GM21619 (cell line): ENCODE results near the gene DIAPH3.

Experiments
- ATAC-seq: cut with Tn5 transposase; IDR thresholded peaks from one replicate; pipeline ENCODE4 v1.9.1; 2021; ENCODE audit not compliant: unreplicated experiment

The DIAPH3 gene

DNA sequence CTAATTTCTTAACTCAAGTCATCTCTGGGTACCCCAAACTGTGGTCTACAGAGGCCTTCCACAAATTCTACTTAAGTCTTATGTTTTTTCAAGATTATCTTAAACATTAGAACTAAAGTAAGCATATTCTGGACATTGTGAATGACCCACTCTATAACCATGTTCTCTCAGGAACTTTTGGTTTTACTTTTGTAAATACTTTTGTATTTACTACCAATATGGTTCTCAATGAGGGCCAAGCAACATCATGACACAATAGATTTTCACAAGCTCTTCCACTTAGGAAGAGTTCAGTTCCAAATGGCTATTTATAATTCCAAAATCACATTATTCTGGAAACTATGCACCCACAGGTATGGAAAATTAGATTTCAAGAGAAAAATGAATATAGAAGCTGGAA, 10.8 kb downstream of the DIAPH3 start:
- no peak for ATAC-seq

GRCh38 chr13:60152114-60152513, 11.6 kb downstream of the DIAPH3 start:
- ATAC-seq = no peak

DNA sequence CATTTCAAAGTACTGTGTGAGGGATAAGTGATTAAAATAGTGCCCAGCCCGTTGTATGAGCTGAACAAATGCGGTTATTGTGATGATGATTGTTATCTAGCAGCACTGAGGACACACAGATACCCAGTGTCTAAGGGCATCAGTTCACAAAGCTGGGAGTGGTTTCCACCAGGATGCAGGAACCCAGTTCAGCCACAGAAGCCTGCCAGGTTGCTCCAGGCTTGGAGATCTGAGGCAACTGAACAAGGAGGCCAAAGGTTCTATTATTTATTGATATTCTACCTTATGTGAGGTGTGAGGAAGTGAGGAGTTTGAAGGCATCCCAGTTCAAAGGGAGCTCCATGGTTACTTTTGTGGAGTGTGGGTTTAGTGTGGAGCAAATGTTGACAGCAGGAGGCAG, 13.2 kb downstream of the DIAPH3 start:
- ATAC-seq = no peak

DNA sequence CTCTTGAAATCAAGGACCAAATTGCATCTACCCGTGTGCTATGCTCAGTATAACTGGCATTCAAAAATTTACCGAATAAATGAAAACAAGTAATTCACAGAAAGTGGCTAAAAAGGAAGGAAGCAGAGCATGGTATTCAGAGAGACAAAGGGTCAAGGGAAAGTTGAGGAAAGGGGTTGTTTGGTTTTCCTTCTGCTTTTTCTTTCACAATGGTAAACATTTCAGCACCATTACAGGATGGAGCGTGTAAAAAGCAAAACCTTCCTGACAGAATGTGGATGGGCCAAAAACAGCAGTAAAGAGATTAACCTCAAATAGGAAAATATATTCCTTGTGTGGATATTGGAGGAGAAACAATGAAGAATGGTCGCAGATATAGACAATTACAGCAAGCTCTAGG, 14.8 kb downstream of the DIAPH3 start:
- ATAC-seq = no peak

DNA sequence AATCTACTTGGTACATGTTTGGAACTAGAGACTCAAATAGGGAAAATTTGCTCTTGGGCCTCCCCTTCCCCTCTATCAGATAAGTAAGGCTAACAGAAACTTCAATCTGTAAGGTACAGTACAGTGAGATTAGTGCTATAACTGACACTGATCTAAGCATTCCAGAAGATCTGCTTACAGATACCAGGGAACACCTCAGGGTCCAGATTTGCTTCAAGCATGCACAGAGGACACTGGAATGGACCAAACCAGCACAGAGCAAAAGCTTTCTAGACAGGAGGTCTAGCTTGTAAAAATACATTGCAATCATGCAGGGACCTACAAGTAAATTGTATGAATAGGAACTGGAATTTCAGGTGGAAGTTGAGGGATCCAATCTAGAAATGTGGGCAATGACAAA, 16.4 kb downstream of the DIAPH3 start:
- no peak for ATAC-seq

DNA sequence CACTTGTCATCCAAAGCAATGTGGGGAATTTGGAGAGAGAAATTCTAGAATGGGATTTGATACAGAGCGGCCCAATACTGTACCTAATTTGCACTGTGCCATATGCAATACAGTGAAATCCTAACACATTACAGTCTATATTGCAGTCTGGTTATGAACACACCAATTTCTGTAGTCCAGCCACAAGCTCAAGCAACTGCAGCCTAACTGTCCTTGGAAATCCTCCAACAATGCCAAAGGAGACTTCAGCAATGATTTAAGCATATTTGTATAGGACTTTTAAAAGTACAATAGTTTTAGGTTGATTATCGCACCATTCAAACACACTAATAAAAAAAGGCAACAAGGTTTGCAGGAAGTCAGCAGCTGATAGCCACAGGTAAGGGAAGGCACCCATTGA, 17.3 kb downstream of the DIAPH3 start:
- no peak for ATAC-seq

GRCh38 chr13:60143775-60144174, 20.0 kb downstream of the DIAPH3 start:
- no peak for ATAC-seq

- ATAC-seq = no peak
Observed at GRCh38 chr13:60139272-60139671, 24.5 kb downstream of the DIAPH3 start.

GRCh38 chr13:60138674-60139073, 25.1 kb downstream of the DIAPH3 start:
- ATAC-seq = no peak

- ATAC-seq = no peak
Observed at GRCh38 chr13:60137911-60138560, 25.7 kb downstream of the DIAPH3 start.

GRCh38 chr13:60135344-60135743, 28.4 kb downstream of the DIAPH3 start:
- no peak for ATAC-seq

DNA sequence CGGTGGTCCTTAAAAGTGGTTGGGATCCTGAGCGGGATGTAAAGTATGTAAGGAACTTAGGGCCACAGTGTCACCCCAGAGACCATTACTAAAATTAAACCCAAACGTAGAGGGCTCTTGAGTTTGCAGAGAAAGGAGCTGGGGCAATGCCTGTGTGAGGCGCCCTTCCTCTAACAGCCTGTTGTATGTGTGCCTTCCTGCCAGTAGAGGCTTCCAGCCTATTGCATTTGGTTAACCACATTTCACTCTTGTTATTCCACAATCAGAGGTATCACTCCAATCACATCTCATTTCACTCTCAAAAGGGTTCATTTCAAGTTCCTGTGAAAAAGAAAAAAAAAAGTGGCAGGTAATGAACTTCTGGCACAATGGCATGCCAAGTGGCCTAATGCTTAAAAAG, 29.4 kb downstream of the DIAPH3 start:
- no peak for ATAC-seq

DNA sequence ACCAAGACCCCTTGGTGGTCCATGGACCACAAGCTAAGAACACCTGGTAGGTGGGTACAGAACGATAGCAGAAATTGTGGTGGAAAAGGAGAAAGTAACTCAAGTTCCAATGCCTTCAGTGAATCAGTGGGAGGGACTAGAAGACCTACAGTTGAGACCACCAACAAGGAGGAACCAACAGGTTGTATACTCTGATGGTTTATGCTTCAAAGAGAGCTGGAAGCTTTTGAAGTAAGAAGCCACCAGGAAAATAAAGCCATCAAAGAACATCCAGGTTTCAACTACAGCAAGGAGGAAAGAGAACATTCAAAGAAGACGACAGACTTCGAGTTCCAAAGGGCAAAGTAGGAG, 42.4 kb downstream of the DIAPH3 start:
- ATAC-seq = no peak

GRCh38 chr13:60120617-60121336, 43.0 kb downstream of the DIAPH3 start:
- ATAC-seq = no peak

- ATAC-seq = no peak
Observed at GRCh38 chr13:60118696-60119400, 44.9 kb downstream of the DIAPH3 start.

DNA sequence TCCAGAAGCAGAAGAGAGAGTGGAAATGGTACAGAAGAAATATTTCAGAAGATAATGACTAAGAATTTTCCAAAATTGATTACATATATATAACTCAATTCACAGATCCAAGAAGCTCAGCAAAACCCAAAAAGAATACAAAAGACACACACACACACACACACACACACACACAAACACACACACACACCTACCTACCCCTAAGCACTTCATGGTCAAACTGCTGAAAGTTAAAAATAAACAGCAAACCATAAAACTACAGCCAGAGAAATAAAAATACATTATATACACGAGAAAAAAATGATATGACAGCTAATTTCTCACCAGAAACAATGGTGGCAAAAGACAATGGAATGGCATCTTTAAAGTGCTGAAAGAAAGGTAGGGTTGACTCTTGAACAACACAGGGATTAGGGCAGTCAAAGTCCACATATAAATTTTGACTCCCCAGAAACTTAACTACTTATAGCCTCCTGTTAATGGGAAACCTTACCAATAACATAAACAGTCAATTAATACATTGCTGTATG, 49.2 kb downstream of the DIAPH3 start:
- no peak for ATAC-seq

DNA sequence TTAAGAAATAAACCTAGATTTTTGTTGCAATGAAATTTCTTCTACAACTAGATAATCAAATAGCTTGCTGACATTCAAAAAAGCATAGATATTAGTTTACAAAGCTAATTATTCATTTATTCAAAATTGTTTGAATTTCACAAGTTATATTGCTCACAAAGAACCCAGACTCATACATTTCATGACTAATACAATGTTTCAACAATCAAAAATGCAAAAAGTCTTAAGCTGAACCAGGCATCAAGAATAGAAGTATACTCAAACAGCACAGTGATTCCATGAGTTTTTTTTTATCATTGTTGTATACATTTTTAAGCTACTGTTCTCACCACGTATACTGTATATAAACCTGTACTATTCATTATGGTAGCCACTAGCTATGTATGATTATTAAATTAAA, 51.0 kb downstream of the DIAPH3 start:
- ATAC-seq = no peak

DNA sequence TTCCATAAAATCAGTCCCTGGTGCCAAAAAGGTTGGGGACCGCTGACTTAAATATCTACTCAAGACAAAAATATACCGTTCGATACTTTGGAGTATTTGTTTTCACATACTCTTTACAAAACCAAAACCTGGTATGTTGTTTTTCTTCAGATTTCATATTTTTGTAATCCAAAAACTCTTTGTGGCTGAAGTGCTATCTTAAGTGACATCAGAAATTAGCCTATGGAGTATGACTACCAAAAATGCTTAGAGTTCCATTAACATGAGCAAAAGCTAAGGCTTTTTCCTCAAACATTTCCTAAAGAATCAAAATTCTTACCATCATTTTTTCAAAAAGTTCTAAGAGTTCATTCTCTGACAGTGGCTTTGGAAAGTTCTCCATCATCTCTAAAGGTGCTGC, 52.0 kb downstream of the DIAPH3 start:
- ATAC-seq = no peak

DNA sequence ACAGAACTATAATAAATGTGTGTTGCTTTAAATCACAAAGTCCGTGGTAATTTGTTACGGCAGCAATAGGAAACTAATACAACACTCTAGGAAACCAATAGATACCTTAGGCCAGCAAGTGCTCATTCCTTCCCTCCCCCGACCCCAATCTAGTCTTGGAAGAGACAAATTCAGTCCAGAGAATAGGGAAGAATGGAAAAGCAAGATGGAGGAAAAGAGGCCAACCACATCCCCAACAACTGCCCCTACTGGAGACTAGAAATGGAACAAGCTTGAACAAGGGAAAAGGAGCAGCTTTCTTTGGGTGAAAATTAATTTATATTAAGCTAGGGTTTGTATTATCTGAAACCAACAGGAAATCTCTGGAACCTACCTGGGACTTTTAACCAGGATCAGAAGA, 54.4 kb downstream of the DIAPH3 start:
- ATAC-seq = no peak

- ATAC-seq = no peak
Observed at GRCh38 chr13:60108589-60108988, 55.1 kb downstream of the DIAPH3 start.

- ATAC-seq = no peak
Observed at GRCh38 chr13:60099631-60100420, 63.9 kb downstream of the DIAPH3 start.
